OCI-LY7 (cell line): Measurements from ENCODE around the gene SAA4. TPM values are rescaled to one million over a fixed set of nuclear protein-coding genes. Genes with fewer than 3 reads are reported as not detected.
A peak's percentile ranks its signal among the peaks of the same experiment; 100 is the strongest.
"Not testable (repeated sequence)": the region's sequence is repeated elsewhere in the genome, so short reads cannot be mapped to it uniquely, and the experiment has no call there.

Experiments
- BruUV-seq: library from RNA; stranded (reverse); fragments of 400-500 nt; replicated peaks from 2 replicates; lab custom pipeline; 2021; lab: Mats Ljungman, UMichigan
- CTCF ChIA-PET: fragments of 300-600 bp; sonication (Branson Sonifier 250); formaldehyde crosslinking; loops from one replicate; lab custom pipeline; 2022; ENCODE audit warnings: antibody characterized with exemption; ENCODE audit not compliant: unreplicated experiment; lab: Charles Lee
- POLR2A ChIA-PET: fragments of 300-600 bp; sonication (Branson Sonifier 250); formaldehyde crosslinking; loops from one replicate; lab custom pipeline; 2022; ENCODE audit warnings: antibody characterized with exemption; lab: Charles Lee
- DNase-seq: peaks from one replicate; pipeline ENCODE4 v3.0.0-alpha.2; 2015; ENCODE audit warnings: low spot score
- H2AFZ ChIP-seq: fragments of 200-600 bp; sonication (generic), shearing (Covaris generic); 2 replicates; pipeline ENCODE4 v1.6.1; 2014; ENCODE audit warnings: mild to moderate bottlenecking, antibody characterized with exemption, low read length, moderate library complexity
- H3K27ac ChIP-seq: fragments of 200-600 bp; sonication (generic); 2 replicates; pipeline ENCODE4 v1.5.1; 2014; ENCODE audit warnings: mixed run types, low read depth, mild to moderate bottlenecking, moderate library complexity, low read length, inconsistent platforms; ENCODE audit not compliant: poor library complexity, severe bottlenecking
- H3K36me3 ChIP-seq: fragments of 200-600 bp; sonication (generic); 2 replicates; pipeline ENCODE4 v1.6.1; 2014; ENCODE audit warnings: mild to moderate bottlenecking, antibody characterized with exemption, low read length, moderate library complexity, mixed read lengths; ENCODE audit not compliant: insufficient read depth
- H3K4me1 ChIP-seq: fragments of 200-600 bp; sonication (generic); 2 replicates; pipeline ENCODE4 v1.5.1; 2014; ENCODE audit warnings: mild to moderate bottlenecking, low read length; ENCODE audit not compliant: insufficient read depth, poor library complexity, severe bottlenecking
- H3K4me2 ChIP-seq: fragments of 200-600 bp; sonication (generic); 2 replicates; pipeline ENCODE4 v1.6.1; 2014; ENCODE audit warnings: mild to moderate bottlenecking, low read length
- H3K4me3 ChIP-seq: fragments of 200-600 bp; sonication (generic); 2 replicates; pipeline ENCODE4 v1.5.1; 2014; ENCODE audit warnings: mild to moderate bottlenecking, low read depth, low read length; ENCODE audit not compliant: poor library complexity, severe bottlenecking
- H3K79me2 ChIP-seq: fragments of 200-600 bp; sonication (generic); 2 replicates; pipeline ENCODE4 v1.6.1; 2016; ENCODE audit warnings: low read depth, mild to moderate bottlenecking, low read length, moderate library complexity, mixed read lengths; ENCODE audit not compliant: insufficient read depth
- H3K9me2 ChIP-seq: fragments of 200-600 bp; sonication (generic); 2 replicates; pipeline ENCODE4 v1.6.1; 2016; ENCODE audit warnings: mild to moderate bottlenecking, low read length, mixed read lengths; ENCODE audit not compliant: insufficient read depth
- H3K9me3 ChIP-seq: fragments of 200-600 bp; sonication (generic); 2 replicates; pipeline ENCODE4 v1.6.1; 2014; ENCODE audit warnings: mild to moderate bottlenecking, mixed run types, low read length, mixed read lengths
- H4K20me1 ChIP-seq: fragments of 200-600 bp; sonication (generic); 2 replicates; pipeline ENCODE4 v1.6.1; 2014; ENCODE audit warnings: mild to moderate bottlenecking, antibody characterized with exemption, low read length, moderate library complexity, mixed read lengths; ENCODE audit not compliant: insufficient read depth
- CTCF ChIP-seq: fragments of 200-600 bp; sonication (generic); conservative IDR thresholded peaks from 2 replicates; pipeline ENCODE4 v1.5.1; 2014; ENCODE audit warnings: mild to moderate bottlenecking, antibody characterized with exemption, low read length, moderate library complexity, mixed read lengths
- EZH2phosphoT487 ChIP-seq: fragments of 200-600 bp; sonication (generic); IDR thresholded peaks from 2 replicates; pipeline ENCODE4 v1.6.1; 2018; ENCODE audit warnings: low read depth, borderline replicate concordance, mild to moderate bottlenecking, mixed run types, antibody characterized with exemption, low read length, moderate library complexity, mixed read lengths
- intact Hi-C: fragments of 100-400 bp; cut with micrococcal nuclease; formaldehyde crosslinking; loops from one replicate; pipeline ENCODE4 v1.10.0; 2022; ENCODE audit not compliant: unreplicated experiment
- total RNA-seq, 2 experiments: library from RNA; depleted of rRNA in 1 of 2; stranded (reverse); fragments of >200 nt in 1 of 2; shearing (Covaris generic) in 1 of 2; gene quantifications; 2 replicates each; pipeline ENCODE4 v1.2.3, GENCODE V29; 2014 to 2022

Gene SAA4
- total RNA-seq, 2 experiments from 2014 or later: not detected

GRCh38 chr11:18277565-18278271, 41.1 kb upstream of the SAA4 start:
- ChIA-PET CTCF (no interaction called here), POLR2A (interaction anchor here (0.7 kb wide), 2 partner anchors 137 to 356 kb away, joined by 4 read pairs; partner anchors contain the start of gene SPTY2D1)
- H3K4me3 ChIP-seq: no peak overlapping the region
- H3K9me3 ChIP-seq: no peaks in the 10 kb centered on the region
- no TSS peak for BruUV-seq
- no peaks in the 10 kb centered on the region for H4K20me1 ChIP-seq
- no peak overlapping the region for H2AFZ ChIP-seq
- no peak for DNase-seq
- H3K9me2 ChIP-seq: no peaks in the 10 kb centered on the region
- TF ChIP-seq EZH2phosphoT487 (no peak), CTCF (no peak)
- H3K27ac ChIP-seq: no peak overlapping the region
- intact Hi-C loops: no loop called here
- H3K4me1 ChIP-seq: peaks cover 5% of the 10 kb centered on the region
- no peak overlapping the region for H3K4me2 ChIP-seq
- H3K36me3 ChIP-seq: peaks cover 44% of the 10 kb centered on the region
- no peaks in the 10 kb centered on the region for H3K79me2 ChIP-seq

- Histone ChIP-seq H4K20me1 (no peaks in the 10 kb centered on the region), H3K79me2 (no peaks in the 10 kb centered on the region), H3K4me1 (peaks cover 3% of the 10 kb centered on the region), H3K9me3 (no peaks in the 10 kb centered on the region), H3K4me3 (no peak overlapping the region), H3K27ac (no peak overlapping the region), H3K36me3 (no peaks in the 10 kb centered on the region), H3K9me2 (no peaks in the 10 kb centered on the region), H3K4me2 (no peak overlapping the region), H2AFZ (no peak overlapping the region)
- DNase-seq: no peak
- no TSS peak for BruUV-seq
- intact Hi-C loops: no loop called here
- CTCF ChIA-PET: no interaction called here
- POLR2A ChIA-PET: no interaction called here
- TF ChIP-seq CTCF (no peak), EZH2phosphoT487 (no peak)
These were observed 34.6 kb upstream of the SAA4 start for GRCh38 chr11:18271206-18271605.

GRCh38 chr11:18270102-18270501, 33.5 kb upstream of the SAA4 start:
- no peaks in the 10 kb centered on the region for H3K9me3 ChIP-seq
- peak; percentile 26 for DNase-seq
- H3K4me1 ChIP-seq: peaks cover 9% of the 10 kb centered on the region
- H2AFZ ChIP-seq: no peak overlapping the region
- no peaks in the 10 kb centered on the region for H3K79me2 ChIP-seq
- no peak overlapping the region for H3K4me2 ChIP-seq
- H4K20me1 ChIP-seq: no peaks in the 10 kb centered on the region
- no peaks in the 10 kb centered on the region for H3K36me3 ChIP-seq
- intact Hi-C loops: no loop called here
- ChIA-PET CTCF (no interaction called here), POLR2A (no interaction called here)
- no peak overlapping the region for H3K4me3 ChIP-seq
- BruUV-seq: no TSS peak
- TF ChIP-seq CTCF (peak; percentile 39), EZH2phosphoT487 (no peak)
- H3K27ac ChIP-seq: no peak overlapping the region
- H3K9me2 ChIP-seq: no peaks in the 10 kb centered on the region

- H3K36me3 ChIP-seq, H4K20me1 ChIP-seq, H3K9me2 ChIP-seq, CTCF ChIA-PET, H3K4me3 ChIP-seq, DNase-seq, H3K9me3 ChIP-seq, H3K27ac ChIP-seq, H3K4me2 ChIP-seq, H3K79me2 ChIP-seq, intact Hi-C loops, H2AFZ ChIP-seq, BruUV-seq: not testable (repeated sequence)
- H3K4me1 ChIP-seq: peaks cover 10% of the 10 kb centered on the region
- POLR2A ChIA-PET: interaction anchor here (0.7 kb wide), 1 partner anchor 15 kb away, joined by 4 read pairs; no protein-coding TSS in a partner anchor
These were observed 32.6 kb upstream of the SAA4 start for GRCh38 chr11:18269252-18269651.
